ENCODE measurements around the gene TBC1D19.
"Not testable (repeated sequence)": the region's sequence is repeated elsewhere in the genome, so short reads cannot be mapped to it uniquely, and the experiment has no call there.

TBC1D19 gene

DNA sequence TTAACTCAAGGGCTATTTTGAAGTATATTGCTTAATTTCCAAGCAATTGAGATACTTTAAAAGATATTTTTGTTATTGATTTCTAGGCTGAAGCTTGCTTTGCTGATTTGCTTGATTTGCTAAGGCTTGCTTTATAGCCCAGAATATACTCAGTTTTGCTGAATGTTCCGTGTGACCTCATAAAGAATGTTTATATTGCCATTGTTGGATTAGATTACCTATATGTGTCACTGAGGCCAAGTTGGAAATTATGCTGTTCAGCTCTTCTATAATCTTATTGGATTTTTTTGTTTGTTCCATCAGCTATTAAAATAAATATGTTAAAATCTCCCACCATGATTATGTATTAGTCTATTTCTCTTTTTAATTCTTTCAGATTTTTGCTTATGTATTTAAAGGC is 13.0 kb downstream of the TBC1D19 start:
- no peak overlapping the region for H3K4me3 ChIP-seq (ENCODE audit: low read depth, low read length)

- no peak overlapping the region for H3K4me3 ChIP-seq (ENCODE audit: low read depth, low read length)
Measured at GRCh38 chr4:26601204-26601603, 17.3 kb downstream of the TBC1D19 start.

- H3K4me3 ChIP-seq (ENCODE audit: low read depth, low read length): no peak overlapping the region
Measured at GRCh38 chr4:26607776-26608175, 23.9 kb downstream of the TBC1D19 start.

GRCh38 chr4:26609391-26609790 is 25.5 kb downstream of the TBC1D19 start:
- no peak overlapping the region for H3K4me3 ChIP-seq (ENCODE audit: low read depth, low read length)

DNA sequence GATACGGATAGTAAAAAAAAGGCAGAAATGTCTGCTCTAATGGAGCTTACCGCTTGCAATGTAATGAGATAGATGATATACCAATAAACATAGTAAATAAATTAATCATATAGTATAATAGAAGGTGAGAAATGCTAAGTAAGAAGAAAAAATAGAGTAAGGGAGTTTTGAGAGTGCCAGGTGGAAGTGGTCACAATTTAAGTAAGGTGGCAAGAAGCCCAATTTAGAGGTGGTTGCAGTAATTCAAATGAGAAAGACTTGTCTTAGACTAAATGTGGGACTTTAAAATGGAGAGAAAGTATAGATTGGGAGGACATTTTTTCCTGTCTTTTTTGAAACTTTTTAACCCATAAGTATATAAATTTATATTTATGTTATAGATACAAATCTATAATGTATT is 26.0 kb downstream of the TBC1D19 start:
- H3K4me3 ChIP-seq (ENCODE audit: low read depth, low read length): no peak overlapping the region

DNA sequence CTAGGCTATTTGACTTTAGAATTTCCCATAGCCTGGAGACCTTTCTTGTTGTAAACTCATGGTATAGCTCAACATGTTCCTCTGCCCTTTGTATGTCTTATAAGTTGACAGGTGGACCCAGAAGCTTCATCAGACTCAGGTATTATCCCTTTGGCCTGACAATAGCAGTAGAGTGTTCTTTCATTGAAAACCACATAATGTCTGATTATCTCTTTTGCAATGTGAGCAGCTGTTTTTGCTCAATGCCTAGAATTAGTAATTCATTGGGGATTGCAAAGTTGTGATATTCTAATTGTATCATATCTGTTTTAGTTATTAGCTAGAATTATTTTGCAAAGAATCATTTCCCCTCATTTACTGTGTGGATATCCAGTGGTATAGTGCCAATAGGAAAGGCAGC is 27.5 kb downstream of the TBC1D19 start:
- H3K4me3 ChIP-seq (ENCODE audit: low read depth, low read length): no peak overlapping the region

DNA sequence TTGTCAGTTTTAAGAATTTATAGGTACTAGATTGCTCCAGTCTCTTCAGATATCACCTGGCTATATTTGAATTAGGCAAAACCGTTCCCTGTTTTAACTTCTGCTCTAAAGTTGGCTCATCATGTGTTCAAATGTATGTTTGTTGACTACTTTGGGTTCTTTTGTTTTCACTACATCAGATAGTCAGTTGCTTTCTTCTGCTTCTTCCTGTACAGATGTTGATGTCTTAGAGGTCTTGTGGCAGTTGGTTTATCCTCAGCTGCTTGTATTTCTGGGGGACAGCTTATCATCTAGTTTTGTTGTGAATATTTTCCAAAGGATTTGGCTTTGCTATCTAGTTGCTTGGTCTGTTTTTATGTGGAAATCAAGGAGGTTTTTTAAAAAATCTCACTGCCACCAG is 28.0 kb downstream of the TBC1D19 start:
- H3K4me3 ChIP-seq (ENCODE audit: low read depth, low read length): no peak overlapping the region

DNA sequence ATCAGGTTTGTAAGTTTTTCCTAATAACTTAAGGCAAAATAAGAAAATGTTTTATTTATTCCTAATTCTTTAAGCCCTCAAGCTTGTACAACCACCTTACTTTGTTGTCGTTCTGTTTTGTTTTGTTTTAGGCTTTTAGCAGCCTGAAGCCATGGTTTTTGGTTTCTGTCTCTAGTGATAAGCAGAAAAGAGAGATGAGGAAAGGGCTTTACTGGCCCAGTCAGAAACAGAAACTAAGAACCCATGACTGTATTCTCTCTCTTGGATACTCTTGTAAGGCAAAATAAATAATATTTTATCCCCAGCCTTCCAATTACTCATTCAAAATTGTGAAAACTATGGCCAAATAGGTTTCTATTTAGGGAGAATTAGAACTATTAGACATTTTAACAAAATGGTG is 29.4 kb downstream of the TBC1D19 start:
- H3K4me3 ChIP-seq (ENCODE audit: low read depth, low read length): no peak overlapping the region

- H3K4me3 ChIP-seq (ENCODE audit: low read depth, low read length): no peak overlapping the region
Measured at GRCh38 chr4:26613735-26614134, 29.9 kb downstream of the TBC1D19 start.

DNA sequence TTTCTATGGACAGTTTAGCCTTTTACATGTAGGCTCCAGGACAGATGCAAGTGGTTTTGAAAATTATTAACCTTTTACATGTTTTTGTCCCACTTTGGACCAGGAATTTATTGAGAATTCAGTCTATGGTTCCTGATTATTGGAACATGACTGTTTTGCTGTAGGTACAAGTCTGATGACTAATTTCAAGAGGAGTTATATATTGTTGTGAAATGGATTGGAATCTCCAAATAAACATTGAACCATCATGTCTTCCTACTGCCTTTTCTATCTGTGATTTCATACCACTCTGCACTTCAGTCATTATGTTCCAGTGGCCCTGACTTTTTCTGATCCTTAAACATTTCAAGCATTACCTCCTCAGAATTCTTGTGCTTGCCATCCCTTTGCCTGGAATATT is 35.9 kb downstream of the TBC1D19 start:
- H3K4me3 ChIP-seq (ENCODE audit: low read depth, low read length): no peak overlapping the region

- no peak overlapping the region for H3K4me3 ChIP-seq (ENCODE audit: low read depth, low read length)
Measured at GRCh38 chr4:26621366-26621765, 37.5 kb downstream of the TBC1D19 start.

- no peak overlapping the region for H3K4me3 ChIP-seq (ENCODE audit: low read depth, low read length)
Measured at GRCh38 chr4:26622913-26623312, 39.0 kb downstream of the TBC1D19 start.

DNA sequence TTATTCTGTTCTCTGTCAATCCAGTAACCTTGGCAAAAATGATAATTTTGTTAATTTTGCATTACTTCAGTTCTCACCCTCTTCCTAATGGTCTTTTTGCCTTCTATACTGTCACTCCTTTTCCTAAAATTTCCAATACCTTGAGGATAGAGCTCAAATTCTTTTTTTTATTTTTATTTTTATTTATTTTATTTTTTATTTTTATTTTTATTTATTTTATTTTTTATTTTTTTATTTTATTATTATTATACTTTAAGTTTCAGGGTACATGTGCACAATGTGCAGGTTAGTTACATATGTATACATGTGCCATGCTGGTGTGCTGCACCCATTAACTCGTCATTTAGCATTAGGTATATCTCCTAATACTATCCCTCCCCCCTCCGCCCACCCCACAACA is 42.8 kb downstream of the TBC1D19 start:
- not testable (repeated sequence) for H3K4me3 ChIP-seq (ENCODE audit: low read depth, low read length)

GRCh38 chr4:26632916-26633315 is 49.0 kb downstream of the TBC1D19 start:
- no peak overlapping the region for H3K4me3 ChIP-seq (ENCODE audit: low read depth, low read length)

DNA sequence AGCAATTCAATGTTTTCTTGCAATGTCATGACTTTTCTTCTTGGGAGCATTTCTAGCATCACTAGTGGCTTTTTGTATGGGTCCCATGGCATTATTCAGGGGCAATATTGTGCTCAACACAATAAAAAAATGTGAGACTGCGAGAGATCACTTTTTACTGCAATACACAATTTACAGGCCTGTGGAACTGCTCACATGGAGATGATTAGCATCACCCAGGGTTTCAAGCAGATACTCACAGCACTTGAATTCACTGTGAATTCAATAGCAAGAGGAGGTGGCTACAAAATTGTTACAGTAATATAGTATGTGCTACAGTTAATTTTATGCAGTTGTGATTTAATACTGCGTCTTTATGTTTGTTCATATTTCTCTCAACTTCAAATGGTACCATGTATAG is 50.4 kb downstream of the TBC1D19 start:
- H3K4me3 ChIP-seq (ENCODE audit: low read depth, low read length): no peak overlapping the region

GRCh38 chr4:26636458-26636857 is 52.6 kb downstream of the TBC1D19 start:
- no peak overlapping the region for H3K4me3 ChIP-seq (ENCODE audit: low read depth, low read length)

DNA sequence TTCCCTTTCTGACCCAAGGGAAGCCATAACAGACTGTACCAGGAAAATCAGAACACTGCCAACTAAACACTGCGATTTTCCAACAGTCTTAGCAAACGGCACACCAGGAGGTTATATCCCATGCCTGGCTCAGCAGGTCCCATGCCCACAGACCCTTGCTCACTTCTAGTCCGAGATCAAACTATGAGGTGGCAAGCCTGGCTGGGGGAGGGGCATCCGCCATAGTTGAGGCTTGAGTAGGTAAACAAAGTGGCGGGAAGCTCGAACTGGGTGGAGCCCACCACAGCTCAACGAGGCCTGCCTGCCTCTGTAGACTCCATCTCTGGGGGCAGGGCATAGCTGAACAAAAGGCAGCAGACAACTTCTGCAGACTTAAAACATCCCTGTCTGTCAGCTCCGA is 56.8 kb downstream of the TBC1D19 start:
- H3K4me3 ChIP-seq (ENCODE audit: low read depth, low read length): not testable (repeated sequence)

DNA sequence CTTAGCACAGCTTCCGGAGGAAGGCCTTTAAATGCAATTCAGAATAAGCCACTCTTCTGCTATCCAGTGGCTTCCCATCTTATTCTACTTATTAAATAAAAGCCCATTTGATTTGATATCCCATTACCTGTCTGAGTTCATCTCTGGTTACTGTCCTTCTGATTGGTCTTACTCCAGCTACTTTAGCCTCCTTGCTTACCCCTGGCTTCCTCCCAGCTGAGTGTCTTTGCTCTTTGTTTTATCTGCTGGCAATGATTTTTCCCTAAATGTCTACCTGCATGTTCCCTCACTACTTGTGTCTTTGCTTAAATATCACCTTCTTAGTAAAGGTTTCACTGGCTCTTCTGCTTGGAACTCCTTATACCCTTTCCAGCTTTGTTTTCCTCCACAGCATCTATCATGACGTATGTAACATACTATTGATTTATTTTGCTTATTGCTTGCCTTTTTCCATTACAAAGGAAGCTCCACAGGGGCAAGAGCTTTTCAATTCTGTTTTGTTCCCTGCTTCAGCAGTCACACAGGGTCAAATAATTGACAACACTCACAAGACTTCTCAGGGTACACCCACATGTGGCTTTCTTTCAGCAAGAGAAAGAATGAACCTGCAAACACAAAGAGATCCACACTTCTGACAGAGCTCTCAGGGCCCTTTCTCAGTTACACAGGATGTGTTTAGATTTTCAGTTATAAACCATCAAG is 63.8 kb downstream of the TBC1D19 start:
- no peak overlapping the region for H3K4me3 ChIP-seq (ENCODE audit: low read depth, low read length)

DNA sequence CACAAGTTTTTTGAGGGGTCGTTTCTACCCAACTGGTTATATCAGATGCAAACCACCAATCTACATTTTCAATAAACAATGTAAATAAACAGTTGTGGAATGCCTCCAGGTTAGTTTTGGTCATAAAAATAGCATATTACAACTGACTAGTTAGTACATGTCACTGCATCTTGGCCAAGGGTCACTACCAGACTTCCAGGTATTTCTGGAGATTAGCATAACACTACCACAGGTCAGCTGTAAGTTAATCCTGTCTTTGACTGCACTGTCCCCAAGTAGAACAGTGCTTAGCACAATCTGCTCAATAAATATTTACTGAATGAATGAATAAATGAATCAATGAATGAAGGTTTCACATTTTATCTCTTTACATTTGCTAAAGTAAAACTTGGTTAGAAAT is 64.4 kb downstream of the TBC1D19 start:
- no peak overlapping the region for H3K4me3 ChIP-seq (ENCODE audit: low read depth, low read length)

DNA sequence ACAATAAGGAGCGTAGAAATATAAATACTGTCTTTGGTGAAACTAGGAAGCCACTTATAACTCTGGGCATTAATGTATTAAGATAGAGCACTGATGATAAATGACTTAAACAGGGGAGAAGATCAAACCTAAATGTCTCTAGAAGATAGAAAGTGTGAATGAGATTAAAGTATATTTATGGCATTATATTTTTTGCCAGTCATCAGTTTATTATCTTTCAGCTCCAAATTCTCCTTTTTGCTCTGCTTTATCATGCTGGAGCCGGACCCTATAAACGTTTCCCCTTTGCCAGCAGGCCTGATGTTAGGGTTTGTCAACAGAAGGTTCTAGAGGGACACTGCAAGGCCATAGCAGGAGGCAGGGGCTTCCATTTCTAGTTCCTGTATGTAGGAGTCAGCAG is 76.4 kb downstream of the TBC1D19 start:
- no peak overlapping the region for H3K4me3 ChIP-seq (ENCODE audit: low read depth, low read length)

DNA sequence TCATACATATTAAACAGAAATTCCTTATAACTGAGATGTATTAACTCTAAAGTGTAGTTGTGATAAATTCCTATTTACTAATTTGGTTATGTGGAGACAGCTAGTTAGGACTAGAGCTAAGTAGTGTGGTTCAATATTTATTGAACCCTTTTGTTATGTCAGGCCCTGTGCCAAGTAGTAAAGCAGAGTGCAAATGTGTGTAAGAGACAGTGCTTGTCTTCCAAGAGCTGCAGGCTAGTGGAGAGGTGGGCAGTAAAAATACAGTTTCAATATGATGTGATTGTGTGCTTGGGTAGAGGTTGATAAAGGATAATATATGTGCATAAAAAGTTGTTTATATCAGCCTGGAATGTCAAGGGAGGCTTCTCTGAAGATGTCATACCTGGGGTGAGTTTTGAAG is 80.0 kb downstream of the TBC1D19 start:
- no peak overlapping the region for H3K4me3 ChIP-seq (ENCODE audit: low read depth, low read length)

GRCh38 chr4:26670903-26671537 is 87.1 kb downstream of the TBC1D19 start:
- H3K4me3 ChIP-seq (ENCODE audit: low read depth, low read length): no peak overlapping the region

All from iPS-11a (cell line).